Neural progenitor cell (in vitro differentiated cells): Measurements from ENCODE around the gene EXOC4.

ENCODE experiments used
- EZH2 ChIP-seq: fragments of 200-600 bp; sonication (generic); IDR thresholded peaks from 2 replicates; pipeline ENCODE4 v1.6.1; 2017; ENCODE audit warnings: antibody characterized with exemption, mild to moderate bottlenecking, moderate library complexity
- TF ChIP-seq, protein P1 (sequence below): fragments of 200-600 bp; sonication (generic); IDR thresholded peaks from 2 replicates; pipeline ENCODE4 v1.5.1; 2017; ENCODE audit warnings: antibody characterized with exemption, mild to moderate bottlenecking

DNA sequence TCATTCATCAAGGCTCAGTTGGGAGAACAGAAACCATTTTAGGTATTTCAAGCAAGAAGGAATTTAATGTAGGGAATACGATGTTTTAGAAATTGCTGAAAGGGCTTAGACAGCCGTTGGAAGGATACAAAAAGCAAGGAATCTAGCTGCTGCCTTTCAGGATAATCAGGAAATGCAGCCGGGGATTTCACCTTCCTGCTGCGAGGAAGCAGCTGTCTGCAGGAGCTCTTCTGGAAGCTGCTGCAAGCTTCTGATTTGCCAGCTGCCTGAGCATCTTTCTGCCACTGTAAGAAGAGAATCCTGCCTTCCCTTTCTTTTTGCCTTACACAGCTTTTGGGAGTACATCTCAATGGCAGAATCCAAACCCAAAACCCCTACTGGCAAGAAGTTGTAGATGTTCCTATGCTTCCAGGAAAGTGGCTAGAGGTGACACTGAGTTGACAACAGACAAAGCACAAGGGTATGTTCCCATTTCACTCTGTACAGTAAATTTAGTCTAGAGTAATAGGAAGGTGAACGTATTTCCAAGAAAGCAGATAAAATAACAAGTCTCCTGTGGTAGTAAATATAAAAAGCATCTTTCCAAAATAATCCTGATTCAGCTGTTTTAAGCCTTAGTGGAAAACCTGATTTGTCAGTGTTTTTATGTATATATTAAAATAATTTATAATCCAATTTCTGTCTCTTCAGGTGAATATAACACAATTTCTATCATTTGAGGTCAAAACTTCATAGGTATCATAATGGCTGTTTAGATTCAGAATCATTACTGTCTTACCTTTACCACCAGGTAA, 725.8 kb downstream of the EXOC4 start:
- TF ChIP-seq, protein P1, sequence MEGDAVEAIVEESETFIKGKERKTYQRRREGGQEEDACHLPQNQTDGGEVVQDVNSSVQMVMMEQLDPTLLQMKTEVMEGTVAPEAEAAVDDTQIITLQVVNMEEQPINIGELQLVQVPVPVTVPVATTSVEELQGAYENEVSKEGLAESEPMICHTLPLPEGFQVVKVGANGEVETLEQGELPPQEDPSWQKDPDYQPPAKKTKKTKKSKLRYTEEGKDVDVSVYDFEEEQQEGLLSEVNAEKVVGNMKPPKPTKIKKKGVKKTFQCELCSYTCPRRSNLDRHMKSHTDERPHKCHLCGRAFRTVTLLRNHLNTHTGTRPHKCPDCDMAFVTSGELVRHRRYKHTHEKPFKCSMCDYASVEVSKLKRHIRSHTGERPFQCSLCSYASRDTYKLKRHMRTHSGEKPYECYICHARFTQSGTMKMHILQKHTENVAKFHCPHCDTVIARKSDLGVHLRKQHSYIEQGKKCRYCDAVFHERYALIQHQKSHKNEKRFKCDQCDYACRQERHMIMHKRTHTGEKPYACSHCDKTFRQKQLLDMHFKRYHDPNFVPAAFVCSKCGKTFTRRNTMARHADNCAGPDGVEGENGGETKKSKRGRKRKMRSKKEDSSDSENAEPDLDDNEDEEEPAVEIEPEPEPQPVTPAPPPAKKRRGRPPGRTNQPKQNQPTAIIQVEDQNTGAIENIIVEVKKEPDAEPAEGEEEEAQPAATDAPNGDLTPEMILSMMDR: no peak
- no peak for TF ChIP-seq EZH2
